Measurements from ENCODE around the gene LRMDA. TPM values are rescaled to one million over a fixed set of nuclear protein-coding genes. Genes with fewer than 3 reads are reported as not detected.
A peak's percentile ranks its signal among the peaks of the same experiment; 100 is the strongest.

Gene LRMDA
- 1 to 10 TPM in 3 of 4 donors, under 1 TPM in 1; 0.76 to 6.4 (median 1.3) TPM for total RNA-seq

DNA sequence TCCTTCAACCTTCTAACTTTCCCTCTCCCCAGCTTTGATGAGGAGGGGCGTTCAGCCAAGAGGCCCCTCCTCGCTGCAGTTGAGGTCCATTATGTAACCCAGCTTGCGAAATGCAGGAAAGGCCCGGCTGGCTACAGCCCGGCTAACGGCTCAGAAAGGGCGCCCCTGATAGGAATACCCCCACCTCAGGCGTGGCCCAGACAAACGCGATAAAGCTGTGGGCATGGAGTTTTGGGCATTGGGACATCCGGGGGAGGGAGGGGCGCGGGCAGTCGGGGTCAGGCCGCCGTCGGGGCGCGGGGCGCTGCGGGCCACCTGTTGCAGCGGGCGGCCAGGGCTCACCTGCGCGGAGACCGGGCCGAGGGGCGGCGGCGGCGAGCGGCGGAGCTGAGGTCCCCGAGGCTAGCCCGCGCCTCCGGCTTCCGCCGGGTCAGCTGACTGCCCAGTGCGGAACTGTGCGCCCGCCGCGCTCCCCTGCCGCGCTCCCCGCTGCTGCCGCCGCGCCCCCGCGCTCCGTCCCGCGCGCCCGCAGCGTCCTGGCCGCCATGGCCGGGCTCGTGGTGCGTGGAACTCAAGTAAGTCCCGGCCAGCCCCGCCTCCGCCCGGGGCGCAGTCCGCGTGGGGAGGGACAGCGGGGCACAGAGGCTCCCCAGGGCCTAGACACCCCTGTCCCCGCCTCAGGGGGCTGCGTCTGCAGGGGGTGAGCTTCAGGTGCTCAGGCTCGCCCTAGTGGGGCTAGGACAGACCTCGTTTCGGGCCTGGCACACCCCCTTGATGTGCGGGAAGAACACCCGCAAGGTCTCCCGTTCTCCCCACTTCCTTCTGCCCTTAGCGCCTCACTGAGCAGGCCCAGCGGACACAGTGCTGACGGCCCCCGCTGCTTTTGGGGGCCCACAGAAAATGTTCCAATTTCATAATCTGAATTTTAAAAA, at the start of gene LRMDA:
Gene LRMDA (plus strand): TSS at position 445 of the 932 bp plus-strand sequence.
- DNase-seq (ENCODE audit: low spot score in 2 of 2): peak in 1 of 2 donors; percentile 91
- WGBS, 2 donors: 15 to 20% methylated on average over 33 to 34 of the region's 82 CpGs
- intact Hi-C loops (cut with DNase I; ENCODE audit: low total_unique reads): no loop called here
- H3K4me3 ChIP-seq (ENCODE audit: low read depth, poor library complexity, severe bottlenecking): peak within 1 kb of the TSS; percentile 35
- TF ChIP-seq POLR2A (IDR thresholded peaks at IDR 0.05): no peak
- TF ChIP-seq CTCF (IDR thresholded peaks at IDR 0.05): no peak

DNA sequence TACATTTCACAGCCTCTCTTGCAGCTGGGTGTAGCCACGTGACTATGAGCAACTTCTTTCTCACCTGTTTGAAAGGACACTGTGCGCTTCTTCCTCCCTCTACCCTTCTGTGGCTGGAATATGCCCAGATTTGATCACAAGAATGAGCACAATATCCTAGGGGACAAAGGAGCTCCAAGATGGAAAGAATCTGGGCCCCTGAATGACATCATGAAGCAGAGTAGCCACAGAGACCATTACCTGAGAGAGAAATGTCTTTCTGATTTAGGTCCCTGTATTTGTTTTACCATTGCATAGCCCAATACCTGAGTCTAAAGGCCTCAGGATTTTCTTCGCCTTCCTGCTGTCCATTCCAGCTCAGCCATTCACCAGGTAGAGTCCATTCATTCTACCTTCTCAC, 45.3 kb upstream of the LRMDA start:
- WGBS, 2 donors: 95 to 98% methylated on average over 3 of the region's 3 CpGs
- H3K4me3 ChIP-seq (ENCODE audit: low read depth, poor library complexity, severe bottlenecking): no peak overlapping the region
- intact Hi-C loops (cut with DNase I; ENCODE audit: low total_unique reads): no loop called here
- no peak for DNase-seq (ENCODE audit: low spot score in 2 of 2)
- TF ChIP-seq POLR2A (IDR thresholded peaks at IDR 0.05) (no peak), CTCF (IDR thresholded peaks at IDR 0.05) (no peak)

GRCh38 chr10:75388082-75388481, 43.3 kb upstream of the LRMDA start:
- intact Hi-C loops (cut with DNase I; ENCODE audit: low total_unique reads): no loop called here
- no peak for DNase-seq (ENCODE audit: low spot score in 2 of 2)
- 94 to 98% methylated on average over 3 of the region's 3 CpGs for WGBS, 2 donors
- no peak overlapping the region for H3K4me3 ChIP-seq (ENCODE audit: low read depth, poor library complexity, severe bottlenecking)
- TF ChIP-seq CTCF (IDR thresholded peaks at IDR 0.05): no peak
- TF ChIP-seq POLR2A (IDR thresholded peaks at IDR 0.05): no peak

GRCh38 chr10:75390178-75390577, 41.2 kb upstream of the LRMDA start:
- TF ChIP-seq POLR2A (IDR thresholded peaks at IDR 0.05) (no peak), CTCF (IDR thresholded peaks at IDR 0.05) (no peak)

GRCh38 chr10:75392271-75392670, 39.2 kb upstream of the LRMDA start:
- H3K4me3 ChIP-seq (ENCODE audit: low read depth, poor library complexity, severe bottlenecking): no peak overlapping the region
- intact Hi-C loops (cut with DNase I; ENCODE audit: low total_unique reads): no loop called here
- TF ChIP-seq POLR2A (IDR thresholded peaks at IDR 0.05) (no peak), CTCF (IDR thresholded peaks at IDR 0.05) (no peak)
- WGBS, 2 donors: 94% methylated on average over 2 of the region's 2 CpGs
- DNase-seq (ENCODE audit: low spot score in 2 of 2): no peak

More at GRCh38 chr10:75390178-75390577, 41.2 kb upstream of the LRMDA start:
- no peak overlapping the region for H3K4me3 ChIP-seq (ENCODE audit: low read depth, poor library complexity, severe bottlenecking)
- DNase-seq (ENCODE audit: low spot score in 2 of 2): no peak
- intact Hi-C loops (cut with DNase I; ENCODE audit: low total_unique reads): no loop called here
